ENCODE results near the gene CYP26C1. TPM values are rescaled to one million over a fixed set of nuclear protein-coding genes. Genes with fewer than 3 reads are reported as not detected.

Gene CYP26C1
- total and polyA plus RNA-seq, 9 of the 15 experiments (the other 6 are each of a cell fraction or from before 2014, with no cell fraction given), result 0.07 to 0.09 (median 0.07) TPM; not detected in 6

GRCh38 chr10:93115661-93116383 lies 55.2 kb downstream of the CYP26C1 start (continued):
- TF ChIP-seq CTCF (IDR thresholded peaks at IDR 0.05 in 2 of 3, conservative IDR thresholded peaks at IDR 0.05 in 1 of 3; ENCODE audit: insufficient read depth in 2 of 3, low read depth in 1 of 3, low read length in 3 of 3) (peak; percentile 42 to 69 (median 60); a peak in 5 of 6 replicates), NFATC3 (IDR thresholded peaks at IDR 0.05) (no peak), ATF6 (CRISPR knock-in tag; IDR thresholded peaks at IDR 0.05) (no peak), CBFB (CRISPR knock-in tag; IDR thresholded peaks at IDR 0.05) (no peak), JUNB (CRISPR knock-in tag; conservative IDR thresholded peaks at IDR 0.05) (no peak), MAZ (CRISPR knock-in tag; conservative IDR thresholded peaks at IDR 0.05 in 1 of 2, IDR thresholded peaks at IDR 0.05 in 1 of 2) (no peak), RNF2 (IDR thresholded peaks at IDR 0.05) (no peak), XRCC5 (IDR thresholded peaks at IDR 0.05; ENCODE audit: low read depth, low read length) (no peak), SRSF3 (IDR thresholded peaks at IDR 0.05; ENCODE audit: insufficient read depth, low read length) (no peak), SMC3 (conservative IDR thresholded peaks at IDR 0.05; ENCODE audit: insufficient read depth, low read depth, low read length) (0 out of 2 replicates have a peak, but pooled peaks have one; percentile 51), PHB2 (IDR thresholded peaks at IDR 0.05; ENCODE audit: low read depth) (no peak), BACH1 (tag; IDR thresholded peaks at IDR 0.05) (no peak), RAD21 (CRISPR knock-in tag; conservative IDR thresholded peaks at IDR 0.05 in 1 of 2, IDR thresholded peaks at IDR 0.05 in 1 of 2) (peak in 1 of 2 experiments; percentile 55; a peak in 2 of 4 replicates), ZNF354B (CRISPR knock-in tag; IDR thresholded peaks at IDR 0.05) (no peak), FOXJ3 (CRISPR knock-in tag; IDR thresholded peaks at IDR 0.05) (no peak), FOXM1 (IDR thresholded peaks at IDR 0.05; ENCODE audit: low read depth) (no peak), FOXM1 (CRISPR knock-in tag; IDR thresholded peaks at IDR 0.05; ENCODE audit: low read depth) (no peak), ZNF263 (CRISPR knock-in tag; IDR thresholded peaks at IDR 0.05; ENCODE audit: borderline replicate concordance) (peak; percentile 95)
- TF ChIP-seq, protein P1, sequence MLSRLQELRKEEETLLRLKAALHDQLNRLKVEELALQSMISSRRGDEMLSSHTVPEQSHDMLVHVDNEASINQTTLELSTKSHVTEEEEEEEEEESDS (CRISPR knock-in tag; IDR thresholded peaks at IDR 0.05), result no peak
- TF ChIP-seq, protein P2, sequence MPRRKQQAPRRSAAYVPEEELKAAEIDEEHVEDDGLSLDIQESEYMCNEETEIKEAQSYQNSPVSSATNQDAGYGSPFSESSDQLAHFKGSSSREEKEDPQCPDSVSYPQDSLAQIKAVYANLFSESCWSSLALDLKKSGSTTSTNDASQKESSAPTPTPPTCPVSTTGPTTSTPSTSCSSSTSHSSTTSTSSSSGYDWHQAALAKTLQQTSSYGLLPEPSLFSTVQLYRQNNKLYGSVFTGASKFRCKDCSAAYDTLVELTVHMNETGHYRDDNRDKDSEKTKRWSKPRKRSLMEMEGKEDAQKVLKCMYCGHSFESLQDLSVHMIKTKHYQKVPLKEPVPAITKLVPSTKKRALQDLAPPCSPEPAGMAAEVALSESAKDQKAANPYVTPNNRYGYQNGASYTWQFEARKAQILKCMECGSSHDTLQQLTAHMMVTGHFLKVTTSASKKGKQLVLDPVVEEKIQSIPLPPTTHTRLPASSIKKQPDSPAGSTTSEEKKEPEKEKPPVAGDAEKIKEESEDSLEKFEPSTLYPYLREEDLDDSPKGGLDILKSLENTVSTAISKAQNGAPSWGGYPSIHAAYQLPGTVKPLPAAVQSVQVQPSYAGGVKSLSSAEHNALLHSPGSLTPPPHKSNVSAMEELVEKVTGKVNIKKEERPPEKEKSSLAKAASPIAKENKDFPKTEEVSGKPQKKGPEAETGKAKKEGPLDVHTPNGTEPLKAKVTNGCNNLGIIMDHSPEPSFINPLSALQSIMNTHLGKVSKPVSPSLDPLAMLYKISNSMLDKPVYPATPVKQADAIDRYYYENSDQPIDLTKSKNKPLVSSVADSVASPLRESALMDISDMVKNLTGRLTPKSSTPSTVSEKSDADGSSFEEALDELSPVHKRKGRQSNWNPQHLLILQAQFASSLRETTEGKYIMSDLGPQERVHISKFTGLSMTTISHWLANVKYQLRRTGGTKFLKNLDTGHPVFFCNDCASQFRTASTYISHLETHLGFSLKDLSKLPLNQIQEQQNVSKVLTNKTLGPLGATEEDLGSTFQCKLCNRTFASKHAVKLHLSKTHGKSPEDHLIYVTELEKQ (CRISPR knock-in tag; IDR thresholded peaks at IDR 0.05), result no peak

Data from K562 (cell line).